Esophagus squamous epithelium (tissue), 5 donors: ENCODE measurements around the gene SULT1C3. TPM values are rescaled to one million over a fixed set of nuclear protein-coding genes. Genes with fewer than 3 reads are reported as not detected.
"Not testable (repeated sequence)": the region's sequence is repeated elsewhere in the genome, so short reads cannot be mapped to it uniquely, and the experiment has no call there.

Source experiments
- DNase-seq: peaks from one replicate; lab custom pipeline; 2025; lab: John Stamatoyannopoulos, UW
- H3K27ac ChIP-seq, 4 donors: fragments of 200-600 bp; sonication (generic); one replicate each; pipeline ENCODE4 v1.5.1; 2016 to 2019; ENCODE audit warnings: mild to moderate bottlenecking in 1 of 4
- H3K27me3 ChIP-seq, 4 donors: fragments of 200-600 bp; sonication (generic); 1 replicate in 3 of 4; 2 replicates in 1 of 4; pipeline versions ENCODE4 v1.5.1 to v1.6.0; 2017 to 2021; ENCODE audit warnings: antibody characterized with exemption in 1 of 4
- H3K36me3 ChIP-seq, 3 donors: fragments of 200-600 bp; sonication (generic); one replicate each; pipeline ENCODE4 v1.5.1; 2016 to 2019
- H3K4me1 ChIP-seq, 3 donors: fragments of 200-600 bp; sonication (generic); one replicate each; pipeline ENCODE4 v1.5.1; 2017 to 2019
- H3K4me3 ChIP-seq, 4 donors: fragments of 200-600 bp; sonication (generic); 1 replicate in 3 of 4; 2 replicates in 1 of 4; pipeline ENCODE4 v1.5.1; 2016 to 2019; ENCODE audit warnings: mild to moderate bottlenecking in 2 of 4, moderate library complexity in 1 of 4
- H3K9me3 ChIP-seq, 3 donors: fragments of 200-600 bp; sonication (generic); one replicate each; pipeline ENCODE4 v1.5.1; 2016 to 2019
- CTCF ChIP-seq, 6 experiments: fragments of 450-650 bp in 4 of 6; fragments of 200-600 bp in 2 of 6; sonication (generic) in 2 of 6; IDR thresholded peaks; one replicate each; pipeline ENCODE4 v1.5.1; 2016 to 2019; ENCODE audit warnings: antibody characterized with exemption in 6 of 6, mild to moderate bottlenecking in 4 of 6, moderate library complexity in 4 of 6
- POLR2A ChIP-seq, 4 donors: fragments of 450-650 bp; IDR thresholded peaks; one replicate each; pipeline ENCODE4 v1.6.1; 2017; ENCODE audit warnings: antibody characterized with exemption in 4 of 4, mild to moderate bottlenecking in 4 of 4, moderate library complexity in 3 of 4
- WGBS, 2 donors: methylation state at CpG; one replicate each; pipeline ENCODE4 v1.1.5; 2018; 5-methylcytosine and 5-hydroxymethylcytosine counted together
- intact Hi-C: fragments of 100-400 bp; cut with DNase I; formaldehyde crosslinking; loops from one replicate; pipeline ENCODE4 v1.15.0; 2022
- total RNA-seq, 4 donors: library from RNA; depleted of rRNA; stranded (reverse); fragments of >200 nt; gene quantifications; one replicate each; pipeline ENCODE4 v1.1.0, GENCODE V29; 2016
- donor health status: DM: yes; HTN: yes; CAD: no.

SULT1C3 gene
- total RNA-seq, 4 donors from 2014 or later, result not detected

- Histone ChIP-seq H3K9me3 (no peaks in the 10 kb centered on the region), H3K36me3 (no peaks in the 10 kb centered on the region), H3K27me3 (no peaks in the 10 kb centered on the region), H3K4me1 (peaks cover 3 to 18% (median 7%) of the 10 kb centered on the region in 3 donors), H3K4me3 (peak overlapping the region in 2 of 4 donors; percentile 23 to 45), H3K27ac (peak overlapping the region in 2 of 4 donors; percentile 28 to 44)
- 54 to 64% methylated on average over 7 of the region's 7 CpGs for WGBS, 2 donors
- TF ChIP-seq POLR2A (IDR thresholded peaks at IDR 0.05) (no peak), CTCF (IDR thresholded peaks at IDR 0.05) (no peak)
- no peak for DNase-seq
- intact Hi-C loops, result no loop called here
These were observed 32.0 kb downstream of the SULT1C3 start for GRCh38 chr2:108271691-108272253.

DNA sequence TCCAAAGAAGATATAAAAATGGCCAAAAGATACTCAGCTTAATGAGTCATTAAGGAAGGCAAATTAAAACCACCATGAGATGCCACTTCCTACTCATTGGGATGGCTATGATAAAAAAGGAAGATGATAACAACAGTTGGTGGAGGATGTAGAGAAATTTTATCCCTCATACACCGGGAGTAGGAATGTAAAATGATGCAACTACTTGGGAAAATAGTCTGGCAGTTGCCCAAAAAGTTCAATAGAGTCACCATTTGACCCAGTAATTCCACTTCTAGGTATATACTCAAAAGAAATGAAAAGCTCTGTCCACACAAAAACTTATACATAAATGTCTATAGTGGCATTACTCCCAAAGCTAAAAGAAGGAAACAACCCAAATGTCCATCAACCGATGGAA lies 38.9 kb downstream of the SULT1C3 start:
- Histone ChIP-seq H3K4me3 (no peak overlapping the region), H3K4me1 (no peaks in the 10 kb centered on the region), H3K27ac (no peak overlapping the region), H3K36me3 (no peaks in the 10 kb centered on the region), H3K27me3 (no peaks in the 10 kb centered on the region), H3K9me3 (no peaks in the 10 kb centered on the region)
- TF ChIP-seq CTCF (IDR thresholded peaks at IDR 0.05) (no peak), POLR2A (IDR thresholded peaks at IDR 0.05) (no peak)
- no peak for DNase-seq
- intact Hi-C loops, result no loop called here
- WGBS, 2 donors, result 59 to 60% methylated on average over 2 of the region's 2 CpGs

- intact Hi-C loops, result no loop called here
- Histone ChIP-seq H3K27ac (no peak overlapping the region), H3K27me3 (no peaks in the 10 kb centered on the region), H3K36me3 (no peaks in the 10 kb centered on the region), H3K9me3 (no peaks in the 10 kb centered on the region), H3K4me3 (no peak overlapping the region), H3K4me1 (no peaks in the 10 kb centered on the region)
- DNase-seq, result no peak
- TF ChIP-seq CTCF (IDR thresholded peaks at IDR 0.05), result no peak
- TF ChIP-seq POLR2A (IDR thresholded peaks at IDR 0.05), result no peak
- 81 to 83% methylated on average over 5 of the region's 5 CpGs for WGBS, 2 donors
These were observed 39.7 kb downstream of the SULT1C3 start for GRCh38 chr2:108279468-108279867.

DNA sequence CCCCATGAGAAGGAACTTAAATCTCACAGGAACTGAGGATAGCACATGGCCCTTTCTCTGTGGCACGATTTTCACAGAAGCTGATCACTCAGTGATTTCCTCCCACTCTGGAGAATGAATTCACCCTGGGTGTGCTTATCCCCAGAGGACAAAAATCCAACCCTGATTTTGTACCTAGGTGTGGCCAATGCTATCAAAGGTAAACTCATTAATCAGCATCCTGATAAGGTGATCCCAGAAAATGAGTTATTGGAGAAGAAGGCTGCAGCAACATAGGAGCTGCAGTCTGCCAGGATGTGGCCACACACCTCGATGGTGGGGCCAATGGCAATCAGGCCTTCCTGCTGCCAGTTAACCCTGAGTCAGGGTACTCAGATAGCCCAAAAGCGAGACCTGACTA lies 40.7 kb downstream of the SULT1C3 start:
- TF ChIP-seq CTCF (IDR thresholded peaks at IDR 0.05) (no peak), POLR2A (IDR thresholded peaks at IDR 0.05) (no peak)
- H3K27ac ChIP-seq, result no peak overlapping the region
- 45 to 59% methylated on average over 2 to 3 of the region's 3 CpGs for WGBS, 2 donors

DNA sequence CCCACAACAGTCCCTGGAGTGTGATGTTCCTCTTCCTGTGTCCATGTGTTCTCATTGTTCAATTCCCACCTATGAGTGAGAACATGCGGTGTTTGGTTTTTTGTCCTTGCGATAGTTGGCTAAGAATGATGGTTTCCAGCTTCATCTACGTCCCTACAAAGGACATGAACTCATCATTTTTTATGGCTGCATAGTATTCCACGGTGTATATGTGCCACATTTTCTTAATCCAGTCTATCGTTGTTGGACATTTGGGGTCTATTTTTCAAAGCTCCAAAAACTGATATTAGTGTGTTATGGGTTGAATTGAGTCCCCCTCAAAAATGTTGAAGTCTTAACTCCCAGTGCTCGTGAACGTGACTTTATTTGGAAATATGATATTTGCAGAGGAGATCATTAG lies 44.8 kb downstream of the SULT1C3 start:
- H3K4me1 ChIP-seq, H3K27me3 ChIP-seq, H3K27ac ChIP-seq, H3K36me3 ChIP-seq, H3K9me3 ChIP-seq, intact Hi-C loops, H3K4me3 ChIP-seq, DNase-seq: not testable (repeated sequence)
- 79 to 87% methylated on average over 7 of the region's 7 CpGs for WGBS, 2 donors

More for the DNA sequence above, 40.7 kb downstream of the SULT1C3 start:
- Histone ChIP-seq H3K4me1 (no peaks in the 10 kb centered on the region), H3K27me3 (no peaks in the 10 kb centered on the region), H3K4me3 (no peak overlapping the region), H3K9me3 (no peaks in the 10 kb centered on the region), H3K36me3 (no peaks in the 10 kb centered on the region)
- intact Hi-C loops, result no loop called here
- DNase-seq, result no peak

DNA sequence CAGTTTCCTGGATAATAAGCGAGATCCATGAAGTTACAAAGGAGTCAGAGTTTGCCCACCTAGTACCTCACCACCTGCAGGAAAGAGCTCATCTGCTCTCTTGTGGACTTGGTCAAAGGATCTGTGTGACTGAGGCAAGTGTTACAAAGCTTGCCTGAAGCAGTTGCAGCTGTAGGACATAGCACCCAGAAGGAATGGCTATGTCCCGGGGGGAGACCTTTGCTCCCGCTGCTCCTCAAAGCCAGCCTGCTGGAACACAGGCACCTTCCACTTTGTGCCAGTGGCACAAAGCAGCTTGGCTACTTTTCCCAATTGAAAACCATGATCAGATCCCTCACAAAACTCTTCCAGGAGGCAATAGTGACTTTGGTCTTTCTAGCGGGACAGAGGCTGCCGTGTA lies 45.8 kb downstream of the SULT1C3 start:
- no peak for DNase-seq
- Histone ChIP-seq H3K4me3 (no peak overlapping the region), H3K4me1 (no peaks in the 10 kb centered on the region), H3K27ac (no peak overlapping the region), H3K9me3 (no peaks in the 10 kb centered on the region), H3K36me3 (no peaks in the 10 kb centered on the region), H3K27me3 (no peaks in the 10 kb centered on the region)
- WGBS, 2 donors, result 92 to 98% methylated on average over 3 of the region's 5 CpGs
- intact Hi-C loops, result no loop called here
- TF ChIP-seq POLR2A (IDR thresholded peaks at IDR 0.05) (no peak), CTCF (IDR thresholded peaks at IDR 0.05) (no peak)
